ENCODE results near the gene TMEFF2.

TMEFF2 gene

DNA sequence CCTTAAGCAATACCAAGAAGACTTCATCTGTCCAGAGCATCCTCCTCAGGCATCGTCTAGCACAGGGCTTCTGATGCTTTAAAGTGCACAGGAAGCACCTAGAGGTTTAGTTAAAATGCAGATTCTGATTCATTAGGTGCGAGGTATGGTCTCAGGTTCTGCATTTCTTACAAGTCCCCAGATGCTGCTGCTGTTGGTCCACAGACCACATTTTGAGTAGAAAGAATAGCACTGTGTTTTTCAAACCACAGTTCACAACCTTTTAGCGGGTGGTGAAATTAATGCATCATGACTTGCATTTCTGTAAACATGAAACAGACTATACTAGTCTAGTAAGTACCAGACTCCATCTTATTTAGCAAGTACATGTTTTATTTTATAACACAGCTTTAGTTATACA is 134.6 kb downstream of the TMEFF2 start:
- no peak for DNase-seq

DNA sequence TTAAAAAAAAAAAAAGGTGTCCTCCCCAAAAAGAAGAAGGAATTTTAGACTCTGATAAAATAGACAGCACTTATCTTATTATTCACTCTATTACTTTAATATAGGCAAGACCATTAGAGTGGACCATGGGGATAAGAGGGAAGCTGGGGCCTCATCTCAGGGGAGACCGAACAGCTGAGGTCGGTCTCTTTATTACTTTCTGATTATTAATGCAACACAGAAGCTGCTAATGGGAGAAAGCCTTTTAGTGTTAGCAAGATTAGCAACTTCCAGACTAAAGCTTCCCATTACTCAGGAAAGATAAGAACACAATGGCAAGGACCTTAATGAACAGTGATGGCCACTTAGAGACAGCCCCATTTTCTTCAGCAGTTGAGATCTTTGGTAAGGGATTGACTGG is 135.5 kb downstream of the TMEFF2 start:
- DNase-seq, result no peak

DNA sequence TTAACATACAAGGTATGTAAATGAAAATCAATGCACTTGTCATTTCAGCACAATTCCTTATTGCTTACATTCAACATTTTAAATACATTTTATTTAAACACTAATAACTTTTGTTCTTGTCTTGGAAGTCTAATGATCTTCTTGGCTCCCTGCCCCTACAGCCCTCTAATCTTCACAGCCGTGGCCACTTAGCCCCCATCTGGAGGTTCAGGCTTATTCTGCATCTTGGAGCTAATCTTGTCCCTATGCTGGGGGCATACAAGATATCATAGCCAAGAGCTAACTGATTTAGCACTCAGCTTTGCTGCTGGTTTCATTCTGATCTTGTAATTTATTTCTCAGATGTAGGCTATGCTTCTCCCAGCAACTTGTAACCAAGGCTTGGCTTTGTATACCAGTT is 140.8 kb downstream of the TMEFF2 start:
- DNase-seq, result no peak

DNA sequence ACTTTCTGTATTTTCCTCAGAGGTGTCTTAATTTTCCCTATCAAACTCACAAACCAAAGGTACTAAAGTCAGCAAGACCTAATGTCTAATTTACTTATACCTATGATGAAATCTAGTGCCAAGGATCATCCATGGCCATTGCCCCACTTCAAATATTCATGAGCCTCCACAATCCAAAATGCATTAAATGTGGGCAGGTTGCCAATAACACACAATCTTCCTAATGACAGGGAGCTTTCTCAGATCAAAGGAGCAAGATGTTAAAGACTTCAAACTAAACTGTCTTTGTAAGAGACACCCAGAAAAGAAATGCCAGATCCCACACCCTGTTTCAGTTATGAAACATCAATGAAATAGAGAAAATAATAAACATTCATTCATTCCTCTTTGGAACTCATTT is 143.2 kb downstream of the TMEFF2 start:
- DNase-seq, result peak; percentile 18

DNA sequence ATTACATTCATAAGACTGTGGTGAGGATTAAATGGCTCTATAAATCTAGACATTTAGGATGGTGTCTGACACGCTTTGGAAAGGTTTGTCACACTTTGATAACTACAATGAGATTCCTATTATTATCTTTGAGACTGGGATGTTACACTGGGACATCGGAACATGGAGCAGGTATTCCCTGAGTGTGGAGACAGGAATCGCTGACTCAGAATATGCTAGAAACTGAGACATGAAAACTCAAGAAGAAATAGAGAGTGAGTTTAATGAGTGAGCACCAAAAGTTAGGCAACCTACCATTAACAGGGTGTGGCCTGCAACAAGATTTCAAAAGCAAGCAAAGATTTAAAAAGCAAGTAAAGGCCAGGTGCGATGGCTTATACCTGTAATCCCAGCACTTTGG is 145.4 kb downstream of the TMEFF2 start:
- no peak for DNase-seq

DNA sequence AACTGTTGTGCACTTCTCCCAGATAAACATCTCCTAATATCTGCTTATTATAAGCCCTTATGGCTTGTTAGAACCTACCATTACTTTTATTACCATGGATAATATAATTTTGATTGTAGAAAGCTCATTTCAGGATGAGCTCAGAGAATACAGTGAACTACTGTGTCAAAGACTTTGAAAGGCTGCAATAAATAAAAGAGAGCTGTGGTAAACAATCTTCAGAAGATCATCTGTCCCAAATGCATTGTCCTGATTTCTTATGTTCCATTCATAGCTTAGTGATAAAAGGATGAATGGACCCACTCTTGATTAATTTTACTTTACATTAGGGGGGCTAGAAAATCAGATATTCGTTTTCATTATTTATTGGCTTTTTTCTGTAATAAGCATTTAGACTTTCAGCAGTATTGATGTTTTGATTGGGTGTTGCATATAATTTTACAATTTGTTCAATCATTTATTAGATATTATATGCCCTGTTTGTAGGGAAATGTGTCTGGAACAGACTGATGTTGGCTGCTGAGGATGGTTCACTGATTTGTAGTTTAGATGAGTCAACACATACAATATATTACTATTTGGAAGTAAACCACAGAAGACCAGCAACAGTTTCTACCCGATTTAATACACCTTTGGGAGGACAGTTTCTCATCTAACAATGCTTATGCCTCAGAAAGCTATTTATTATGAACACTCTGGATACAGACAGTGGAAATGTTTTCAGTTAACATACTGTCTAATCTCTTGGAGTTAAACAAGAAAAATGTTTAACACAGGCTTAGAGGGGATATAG is 147.2 kb downstream of the TMEFF2 start:
- DNase-seq, result no peak

DNA sequence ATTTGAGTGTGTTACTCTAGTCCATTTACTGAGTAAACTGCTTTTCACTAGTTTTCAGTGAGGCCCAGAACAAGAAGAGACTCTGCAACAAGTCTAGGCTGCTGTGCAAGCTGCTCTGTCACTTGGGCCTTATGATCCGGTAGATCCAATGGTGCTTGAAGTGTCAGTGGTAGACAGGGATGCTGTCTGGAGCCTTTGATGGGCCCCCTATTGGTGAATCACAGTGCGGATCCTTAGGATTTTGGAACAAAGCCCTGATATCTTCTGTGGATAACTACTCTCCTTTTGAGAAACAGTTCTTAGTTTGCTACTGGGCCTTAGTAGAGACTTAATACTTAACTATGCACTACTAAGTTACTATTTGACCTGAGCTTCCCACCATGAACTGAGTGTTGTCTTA is 150.2 kb downstream of the TMEFF2 start:
- DNase-seq, result no peak

DNA sequence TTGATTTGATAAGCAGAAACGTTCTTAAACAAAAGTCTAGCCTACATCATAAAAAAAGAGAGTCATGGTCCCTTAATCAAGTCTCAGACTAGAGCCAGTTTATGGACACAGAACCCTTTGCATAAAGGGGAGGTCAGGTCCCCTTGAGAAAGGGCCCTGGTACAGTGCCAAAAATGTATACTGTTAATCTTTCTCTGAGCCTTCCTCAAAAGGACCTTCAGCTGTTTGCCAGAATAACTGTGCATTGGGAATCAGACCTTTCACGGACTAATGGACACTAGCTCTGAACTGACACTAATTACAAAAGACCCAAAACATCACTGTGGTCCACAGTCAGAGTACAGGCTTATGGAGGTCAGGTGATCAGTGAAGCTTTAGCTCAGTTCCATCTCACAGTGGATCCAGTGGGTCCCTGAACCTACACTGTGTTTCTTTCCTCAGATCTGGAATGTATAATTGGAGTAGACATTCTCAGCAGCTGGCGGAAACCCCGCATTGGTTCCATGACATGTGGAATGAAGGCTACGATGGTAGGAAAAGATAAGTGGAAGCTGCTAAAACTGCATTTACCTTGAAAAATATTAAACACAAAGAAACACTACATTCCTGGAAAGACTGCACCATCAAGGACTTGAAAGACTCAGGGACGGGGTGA is 151.4 kb downstream of the TMEFF2 start:
- DNase-seq, result no peak

DNA sequence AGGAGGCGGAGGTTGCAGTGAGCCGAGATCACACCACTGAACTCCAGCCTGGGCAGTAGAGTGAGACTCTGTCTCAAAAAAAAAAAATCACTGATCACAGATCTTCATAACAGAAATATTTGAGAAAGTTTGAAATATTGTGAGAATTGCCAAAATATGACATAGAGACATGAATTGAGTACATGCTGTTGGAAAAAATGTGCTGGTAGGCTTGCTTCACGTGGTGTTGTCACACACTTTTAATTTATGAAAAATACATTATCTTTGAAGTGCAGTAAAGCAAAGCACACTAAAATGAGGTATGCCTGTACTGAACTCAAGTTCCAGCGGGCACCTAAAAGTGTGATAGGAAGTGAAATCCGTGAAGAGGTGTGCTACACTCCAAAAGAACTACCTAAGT is 152.6 kb downstream of the TMEFF2 start:
- DNase-seq, result no peak

DNA sequence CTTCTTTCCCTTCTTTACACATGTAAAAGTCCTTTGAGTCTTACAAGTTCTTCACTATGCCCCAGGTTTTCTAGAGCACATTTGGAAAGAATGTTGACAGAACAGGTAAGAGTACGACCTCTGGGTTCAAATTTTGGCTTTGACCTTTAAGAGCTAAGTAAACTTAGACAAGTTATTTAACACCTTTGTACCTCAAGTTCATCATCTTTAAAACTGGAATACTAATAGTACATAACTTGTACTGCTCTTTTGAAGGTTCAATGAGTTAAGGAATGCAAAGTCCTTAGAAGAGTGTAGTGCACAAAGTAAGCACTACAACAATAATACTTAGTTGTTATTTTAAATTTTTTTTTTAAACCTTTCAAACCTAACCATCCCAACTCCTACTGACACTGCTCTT is 156.6 kb downstream of the TMEFF2 start:
- no peak for DNase-seq

DNA sequence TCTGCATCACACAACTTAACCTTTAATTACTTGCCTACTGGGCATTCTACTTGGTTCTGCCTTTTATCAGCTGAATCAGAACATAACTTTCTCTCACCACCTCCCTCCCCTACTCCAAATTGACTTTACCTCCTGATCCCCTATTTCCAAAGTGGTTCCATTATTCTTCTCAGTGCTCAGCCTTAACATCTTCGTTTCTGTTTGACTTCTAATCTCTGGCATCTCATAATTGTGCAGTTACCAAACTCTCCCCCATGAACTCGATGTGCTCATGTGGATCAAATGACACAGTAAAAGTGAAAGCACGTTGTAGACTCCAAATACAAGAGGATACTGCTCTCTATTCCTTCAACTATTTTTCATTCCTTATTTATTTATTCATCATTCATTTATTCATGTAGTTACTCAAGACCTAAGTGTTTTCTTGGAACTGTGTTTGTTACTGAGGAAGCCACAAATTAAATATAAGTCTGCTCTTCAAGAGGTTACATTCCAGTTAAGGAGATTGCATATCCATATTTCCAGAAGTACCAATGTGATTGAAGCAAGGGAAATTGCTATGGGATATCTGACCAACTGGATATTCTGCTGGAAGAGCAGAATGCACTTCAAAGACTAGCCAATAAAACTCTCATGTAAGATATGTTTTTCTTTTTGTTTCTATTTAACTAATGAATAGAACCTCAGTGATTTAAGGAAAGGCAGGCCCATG is 158.8 kb downstream of the TMEFF2 start:
- DNase-seq, result no peak

DNA sequence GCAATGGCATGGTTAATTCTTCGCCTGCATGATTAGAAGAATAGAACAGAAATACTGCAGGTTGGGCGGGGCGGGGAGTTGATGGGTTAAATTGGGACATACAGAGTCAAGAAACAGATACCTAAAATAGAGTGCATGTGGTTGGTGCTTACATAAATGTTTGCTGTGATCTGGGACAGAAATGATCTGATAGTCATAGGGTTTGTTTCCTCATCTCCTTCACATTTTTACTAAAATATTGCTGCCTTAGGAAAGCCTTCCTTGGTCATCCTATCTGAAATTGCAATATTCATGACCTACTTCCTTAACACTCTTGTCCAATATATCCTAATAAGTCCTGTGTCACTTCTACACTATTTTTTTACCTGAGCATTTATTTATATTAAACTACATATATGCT is 163.9 kb downstream of the TMEFF2 start:
- no peak for DNase-seq

DNA sequence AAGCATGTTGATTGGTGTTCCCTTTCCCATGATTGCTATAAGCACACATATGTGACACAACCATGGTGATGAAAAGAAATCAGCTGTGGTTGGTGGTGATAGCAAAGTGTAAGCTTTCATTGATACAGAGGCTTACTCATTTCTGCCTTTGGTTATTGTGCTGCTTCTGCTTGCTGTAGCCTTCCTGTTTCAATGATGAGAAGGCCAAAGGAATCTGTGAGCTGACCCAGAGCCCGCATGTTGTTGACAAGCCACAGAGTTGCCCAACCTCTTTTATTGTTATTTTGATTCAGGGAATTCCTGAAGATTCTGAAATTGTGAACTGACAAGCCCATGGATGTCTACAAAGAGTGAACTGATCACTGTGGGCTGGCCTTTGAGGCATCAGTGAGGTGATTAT is 164.4 kb downstream of the TMEFF2 start:
- no peak for DNase-seq

DNA sequence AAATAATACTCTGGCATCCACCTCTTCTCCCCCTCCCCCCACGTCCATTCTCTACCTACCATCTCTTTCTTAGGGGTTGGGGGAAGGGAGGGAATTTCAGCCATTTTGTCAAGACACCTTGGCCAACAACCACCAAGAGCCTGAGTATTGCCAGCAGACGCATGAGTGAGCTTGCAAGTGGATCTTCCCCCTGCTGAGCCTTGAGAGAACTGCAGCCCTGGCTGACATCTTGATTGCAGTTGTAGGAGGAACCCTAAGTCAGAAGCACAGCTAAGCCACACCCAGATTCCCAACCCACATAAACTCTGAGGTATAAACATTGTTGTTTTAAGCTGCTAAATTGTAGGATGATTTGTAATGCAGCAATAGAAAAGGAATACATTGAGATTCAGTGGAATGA is 165.6 kb downstream of the TMEFF2 start:
- peak; percentile 46 for DNase-seq

DNA sequence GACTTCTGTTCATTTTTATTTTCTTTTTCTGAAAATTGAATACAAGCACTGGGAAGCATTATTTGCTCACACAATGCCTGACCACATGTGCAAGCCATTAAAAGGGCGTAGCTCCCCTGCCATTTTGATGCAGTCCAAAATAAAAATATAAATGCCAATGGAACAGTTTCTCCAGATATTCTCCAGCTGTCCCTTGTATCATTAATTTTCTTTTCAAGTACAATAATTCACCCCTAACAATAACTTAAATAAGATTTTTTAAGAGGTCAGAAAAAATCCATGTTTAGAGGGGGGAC is 168.0 kb downstream of the TMEFF2 start:
- no peak for DNase-seq

DNA sequence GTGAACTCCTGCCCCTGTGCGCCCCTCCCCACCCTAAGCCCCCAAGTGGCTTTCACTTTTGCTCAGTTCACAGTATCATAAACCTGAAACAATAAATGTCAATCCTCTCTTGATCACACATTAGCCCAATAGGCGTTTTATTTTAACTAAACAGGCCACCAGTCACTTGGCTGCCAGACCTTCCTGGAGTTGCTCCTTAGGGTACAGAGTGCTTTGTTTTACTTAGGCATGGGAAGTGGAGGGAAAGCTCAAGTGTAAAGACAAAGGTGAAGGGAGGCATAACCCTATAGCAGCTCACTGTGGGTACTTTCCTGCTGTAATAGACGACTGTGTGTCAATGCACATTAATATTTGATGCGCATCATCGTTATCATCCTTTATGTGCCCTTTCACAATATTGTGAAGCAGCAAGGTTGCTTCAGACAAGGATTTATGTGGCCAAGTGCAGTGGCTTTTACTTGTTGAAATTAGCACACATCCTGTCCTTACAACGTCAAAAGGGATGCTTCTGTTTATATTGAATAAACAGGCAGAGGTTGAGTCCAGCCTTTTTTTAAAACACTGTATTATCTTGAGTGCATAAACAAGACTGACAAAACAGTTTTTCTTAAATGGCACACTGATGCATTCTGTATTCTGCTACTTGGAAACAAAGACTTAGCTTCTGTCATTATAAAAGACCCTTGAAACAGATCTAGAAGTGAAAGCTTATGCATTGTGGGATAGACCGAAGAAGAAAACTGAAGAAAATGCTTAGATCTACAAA is 168.5 kb downstream of the TMEFF2 start:
- no peak for DNase-seq

DNA sequence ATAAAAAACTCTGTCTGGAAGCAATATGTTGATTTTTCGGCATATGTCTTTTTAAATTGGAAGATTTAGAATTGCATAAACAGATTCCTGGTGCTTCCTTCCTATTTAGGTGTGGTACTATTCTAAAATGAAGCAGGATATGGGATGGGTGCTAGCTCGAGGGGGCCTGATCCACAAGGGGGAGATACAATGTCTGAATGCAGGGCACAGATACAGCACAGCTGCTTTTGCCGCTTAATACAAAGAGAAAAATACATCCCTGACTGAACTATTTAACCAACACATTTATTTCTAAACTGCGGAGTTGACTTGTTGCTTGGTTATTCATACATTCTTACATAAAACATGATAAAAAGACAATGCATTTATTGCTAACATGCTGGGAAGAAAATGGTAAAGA is 169.1 kb downstream of the TMEFF2 start:
- no peak for DNase-seq

DNA sequence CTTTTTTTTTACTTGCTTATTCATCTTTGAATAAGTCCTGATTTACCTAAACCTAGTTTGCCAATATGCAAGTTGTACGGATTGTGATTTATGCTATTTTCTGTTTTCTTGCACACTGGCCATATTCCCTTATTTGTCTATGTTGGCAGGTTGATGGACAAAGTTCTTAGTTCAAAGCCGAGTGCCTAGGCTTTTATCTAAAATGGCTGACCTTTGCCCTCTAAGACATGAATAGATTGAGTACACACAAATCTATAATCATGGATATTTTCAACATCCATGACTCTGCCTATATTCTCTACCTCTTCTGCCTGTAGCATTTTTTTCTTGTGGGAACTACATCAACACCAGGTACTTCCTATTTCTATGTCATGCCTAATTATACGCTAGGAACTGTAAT is 171.7 kb downstream of the TMEFF2 start:
- DNase-seq, result no peak

DNA sequence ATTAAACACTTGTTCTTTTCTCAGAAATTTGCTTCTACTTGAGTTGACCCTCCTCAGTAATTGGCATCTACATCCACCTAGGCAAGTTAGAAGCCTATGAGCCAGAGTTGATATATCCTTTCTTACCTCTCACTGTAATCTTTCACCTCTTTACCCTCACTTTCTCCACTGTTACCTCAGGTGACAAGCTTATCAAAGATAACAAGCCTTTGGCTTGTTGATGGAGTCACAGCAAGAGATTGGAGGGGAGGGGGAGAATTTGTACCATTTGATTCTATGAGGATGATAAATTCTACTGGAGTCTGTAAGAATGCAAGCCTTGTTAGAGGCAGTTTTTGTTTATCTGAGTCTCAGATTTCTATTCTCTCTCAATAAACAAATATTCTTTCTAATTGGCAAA is 176.9 kb downstream of the TMEFF2 start:
- no peak for DNase-seq

DNA sequence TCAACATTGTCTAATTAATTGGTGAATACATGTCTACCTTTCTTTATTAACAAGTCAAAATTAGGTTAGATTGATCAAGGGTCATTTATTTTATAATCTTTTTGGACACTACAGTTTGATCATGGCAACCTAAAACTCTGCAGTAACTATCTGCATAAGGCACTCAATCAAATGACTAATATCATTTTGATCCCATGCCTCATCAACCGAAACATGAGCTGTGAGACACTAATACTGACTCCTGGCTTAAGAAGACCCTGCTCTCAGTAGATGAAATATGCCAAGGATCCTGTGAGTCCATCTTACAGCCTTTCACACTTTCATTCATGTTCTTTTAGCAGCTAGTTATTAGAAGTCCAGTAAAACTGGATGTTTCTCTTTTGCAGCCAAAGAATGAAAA is 178.5 kb downstream of the TMEFF2 start:
- DNase-seq, result no peak

DNA sequence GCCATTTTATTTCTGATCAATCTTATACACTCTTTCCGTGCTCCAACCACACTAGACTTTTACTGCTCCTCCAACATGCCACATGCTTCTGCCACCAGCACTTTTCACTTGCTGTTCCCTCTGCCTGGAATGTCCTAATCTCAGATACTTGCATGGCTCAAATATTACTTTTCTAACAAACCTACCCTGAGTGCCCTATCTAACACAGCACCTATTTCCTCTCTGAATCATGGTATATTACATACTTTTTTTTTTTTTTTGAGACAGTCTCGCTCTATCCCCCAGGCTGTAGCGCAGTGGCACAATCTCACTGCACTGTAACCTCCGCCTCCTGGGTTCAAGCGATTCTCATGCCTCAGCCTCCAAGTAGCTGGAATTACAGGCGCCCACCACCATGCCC is 181.5 kb downstream of the TMEFF2 start:
- DNase-seq, result no peak

DNA sequence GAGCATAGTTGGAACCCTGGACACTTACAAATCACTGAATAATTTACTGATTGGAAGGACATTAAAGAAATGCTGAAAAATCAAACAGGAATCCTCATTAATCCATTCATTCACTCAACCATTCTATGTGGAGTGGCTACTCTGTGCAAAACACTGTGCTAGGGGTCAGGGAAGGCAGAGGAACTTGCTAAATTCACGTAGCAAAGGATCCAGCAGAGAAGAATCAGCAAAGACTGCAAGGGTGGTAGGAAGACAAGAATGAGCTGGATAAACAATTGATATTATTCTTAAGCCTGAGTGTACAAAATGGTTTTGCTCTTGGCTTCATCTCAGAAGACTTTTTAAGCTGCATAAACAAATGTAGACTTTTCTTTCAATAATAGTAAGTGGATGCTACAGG is 183.5 kb downstream of the TMEFF2 start:
- no peak for DNase-seq

DNA sequence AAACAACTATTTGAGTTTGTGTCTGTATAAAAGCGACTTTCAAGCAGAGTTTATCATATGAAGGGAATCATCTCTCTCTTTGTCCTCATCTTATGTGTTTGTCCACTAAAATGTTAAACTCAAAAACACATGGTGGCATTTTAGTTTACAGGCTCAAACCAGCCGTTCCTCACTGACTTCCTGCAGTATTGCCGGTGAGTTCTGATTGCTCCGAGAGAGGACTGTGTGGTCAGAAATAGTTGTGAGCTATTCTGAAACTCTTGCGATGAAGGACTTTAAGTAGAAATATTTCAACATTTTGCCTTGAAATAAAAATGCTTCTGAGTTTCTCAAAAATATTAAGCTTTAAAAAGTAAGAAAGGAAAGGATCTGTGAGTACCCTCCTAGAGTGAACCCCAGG is 184.7 kb downstream of the TMEFF2 start:
- no peak for DNase-seq
